Left ventricle myocardium inferior (tissue), 1 donor: ENCODE results near the gene HELZ2. TPM values are rescaled to one million over a fixed set of nuclear protein-coding genes. Genes with fewer than 3 reads are reported as not detected.
"Not testable (repeated sequence)": the region's sequence is repeated elsewhere in the genome, so short reads cannot be mapped to it uniquely, and the experiment has no call there.

Experiments used
- DNase-seq: peaks from one replicate; pipeline ENCODE4 v3.0.0-alpha.2; 2020
- H3K27ac ChIP-seq: fragments of 200-600 bp; replicated peaks from 2 replicates; pipeline ENCODE4 v1.8.0; 2021
- H3K27me3 ChIP-seq: fragments of 200-600 bp; 2 replicates; pipeline ENCODE4 v1.8.0; 2021; ENCODE audit warnings: low read depth
- H3K36me3 ChIP-seq: fragments of 200-600 bp; 2 replicates; pipeline ENCODE4 v1.8.0; 2021
- H3K4me1 ChIP-seq: fragments of 200-600 bp; 2 replicates; pipeline ENCODE4 v1.8.0; 2021
- H3K4me3 ChIP-seq: fragments of 200-600 bp; 2 replicates; pipeline ENCODE4 v1.8.0; 2021; ENCODE audit warnings: mild to moderate bottlenecking, moderate library complexity
- H3K9me3 ChIP-seq: fragments of 200-600 bp; replicated peaks from 2 replicates; pipeline ENCODE4 v1.8.0; 2021
- CTCF ChIP-seq: fragments of 200-600 bp; IDR thresholded peaks from 2 replicates; pipeline ENCODE4 v1.8.0; 2021; ENCODE audit warnings: antibody characterized with exemption, mild to moderate bottlenecking, borderline replicate concordance
- intact Hi-C: fragments of 100-400 bp; cut with micrococcal nuclease; formaldehyde crosslinking; loops from one replicate; pipeline ENCODE4 v1.11.0; 2022
- total RNA-seq: library from RNA; stranded (reverse); fragmentation: NEBNext Ultra II Directional; extraction: Animal tissue kit (Norgen Biotek cat#: 25700); gene quantifications from one replicate; pipeline ENCODE4 v1.2.1, GENCODE V29; 2021
- donor health status: DM: no; HTN: yes; CAD: no; lungs with severe emphysema.

The HELZ2 gene
- total RNA-seq, 1 donor from 2014 or later = 10.6 TPM

GRCh38 chr20:63619086-63619485 lies 45.0 kb upstream of the HELZ2 start:
- no peak for DNase-seq
- intact Hi-C loops = no loop called here
- H3K4me1 ChIP-seq = no peaks in the 10 kb centered on the region
- no peak overlapping the region for H3K4me3 ChIP-seq
- TF ChIP-seq CTCF = no peak
- H3K9me3 ChIP-seq = no peaks in the 10 kb centered on the region
- H3K27me3 ChIP-seq = no peaks in the 10 kb centered on the region
- peaks cover 55% of the 10 kb centered on the region for H3K36me3 ChIP-seq
- no peak overlapping the region for H3K27ac ChIP-seq

- no peak overlapping the region for H3K27ac ChIP-seq
- H3K9me3 ChIP-seq = no peaks in the 10 kb centered on the region
- peaks cover 55% of the 10 kb centered on the region for H3K36me3 ChIP-seq
- H3K4me3 ChIP-seq = no peak overlapping the region
- no peak for DNase-seq
- H3K4me1 ChIP-seq = no peaks in the 10 kb centered on the region
- no peak for TF ChIP-seq CTCF
- intact Hi-C loops = no loop called here
- no peaks in the 10 kb centered on the region for H3K27me3 ChIP-seq
These were observed 44.4 kb upstream of the HELZ2 start for GRCh38 chr20:63618291-63618980.

GRCh38 chr20:63617876-63618265 lies 43.8 kb upstream of the HELZ2 start:
- Histone ChIP-seq H3K9me3 (no peaks in the 10 kb centered on the region), H3K36me3 (peaks cover 53% of the 10 kb centered on the region), H3K27ac (no peak overlapping the region), H3K4me1 (peaks cover 3% of the 10 kb centered on the region), H3K27me3 (no peaks in the 10 kb centered on the region), H3K4me3 (no peak overlapping the region)
- no peak for DNase-seq
- no peak for TF ChIP-seq CTCF
- intact Hi-C loops = no loop called here

GRCh38 chr20:63617092-63617875 lies 43.2 kb upstream of the HELZ2 start:
- intact Hi-C loops = no loop called here
- peaks cover 49% of the 10 kb centered on the region for H3K36me3 ChIP-seq
- H3K4me3 ChIP-seq = no peak overlapping the region
- H3K27ac ChIP-seq = no peak overlapping the region
- no peak for TF ChIP-seq CTCF
- no peaks in the 10 kb centered on the region for H3K9me3 ChIP-seq
- H3K27me3 ChIP-seq = no peaks in the 10 kb centered on the region
- no peak for DNase-seq
- H3K4me1 ChIP-seq = peaks cover 7% of the 10 kb centered on the region

GRCh38 chr20:63613863-63614594 lies 40.0 kb upstream of the HELZ2 start:
- intact Hi-C loops, H3K4me3 ChIP-seq, H3K9me3 ChIP-seq, DNase-seq, H3K27me3 ChIP-seq, H3K4me1 ChIP-seq, H3K27ac ChIP-seq: not testable (repeated sequence)
- peak; percentile 46 for TF ChIP-seq CTCF
- H3K36me3 ChIP-seq = peaks cover 45% of the 10 kb centered on the region
